IMR-90 (cell line): ENCODE data around the gene METTL25. TPM values are rescaled to one million over a fixed set of nuclear protein-coding genes. Genes with fewer than 3 reads are reported as not detected.

Experiments
- ATAC-seq: fragments of 200-7000 bp; cut with Tn5 transposase; 2 replicates; pipeline ENCODE4 v1.9.1; 2020; ENCODE audit warnings: low read depth, mild to moderate bottlenecking, moderate library complexity
- BruUV-seq: library from RNA; stranded (reverse); fragments of 400-500 nt; replicated peaks from 2 replicates; lab custom pipeline; 2021; lab: Mats Ljungman, UMichigan
- CTCF ChIA-PET: fragments of 300-600 bp; formaldehyde crosslinking; extraction: SDS; loops from one replicate; lab custom pipeline; 2021; ENCODE audit warnings: antibody characterized with exemption; lab: Yijun Ruan, JAX
- POLR2A ChIA-PET: fragments of 300-600 bp; sonication (Branson Sonifier 250); formaldehyde crosslinking; loops from one replicate; lab custom pipeline; 2022; ENCODE audit warnings: antibody characterized with exemption; ENCODE audit not compliant: unreplicated experiment; lab: Charles Lee
- DNase-seq: peaks from one replicate; pipeline ENCODE4 v3.0.0; 2013
- H2AFZ ChIP-seq: replicated peaks from 2 replicates; pipeline ENCODE3; 2013; ENCODE audit warnings: low read length, mild to moderate bottlenecking; ENCODE audit not compliant: poor library complexity
- H2AK5ac ChIP-seq: 2 replicates; pipeline ENCODE4 v1.6.1; 2013; ENCODE audit warnings: low read depth, low read length, inconsistent platforms
- H2AK9ac ChIP-seq: replicated peaks from 2 replicates; pipeline ENCODE3; 2013; ENCODE audit warnings: mild to moderate bottlenecking, low read depth, low read length, moderate library complexity; ENCODE audit not compliant: poor library complexity
- H2BK120ac ChIP-seq: 2 replicates; pipeline ENCODE4 v1.6.1; 2013; ENCODE audit warnings: low read depth, low read length, inconsistent platforms
- H2BK15ac ChIP-seq: 3 replicates; pipeline ENCODE4 v1.6.1; 2013; ENCODE audit warnings: low read depth, low read length, inconsistent platforms
- H2BK20ac ChIP-seq: 2 replicates; pipeline ENCODE4 v1.6.1; 2013; ENCODE audit warnings: low read depth, mild to moderate bottlenecking, inconsistent platforms, low read length, moderate library complexity
- H2BK5ac ChIP-seq: 2 replicates; pipeline ENCODE4 v1.6.1; 2013; ENCODE audit warnings: mild to moderate bottlenecking, low read depth, low read length, inconsistent platforms; ENCODE audit not compliant: poor library complexity, severe bottlenecking
- H3K14ac ChIP-seq: replicated peaks from 2 replicates; pipeline ENCODE4 v1.6.1; 2013; ENCODE audit warnings: low read depth, low read length, inconsistent platforms
- H3K18ac ChIP-seq: 2 replicates; pipeline ENCODE4 v1.6.1; 2013; ENCODE audit warnings: low read depth, low read length, control low read depth
- H3K23ac ChIP-seq: 2 replicates; pipeline ENCODE4 v1.6.1; 2013; ENCODE audit warnings: low read depth, low read length, inconsistent platforms
- H3K27ac ChIP-seq: 2 replicates; pipeline ENCODE4 v1.5.1; 2013; ENCODE audit warnings: mild to moderate bottlenecking, control low read depth, low read length; ENCODE audit not compliant: insufficient read depth
- H3K27me3 ChIP-seq: 2 replicates; pipeline ENCODE4 v1.6.1; 2013; ENCODE audit warnings: low read length; ENCODE audit not compliant: control insufficient read depth, insufficient read depth
- H3K36me3 ChIP-seq: 2 replicates; pipeline ENCODE4 v1.6.1; 2013; ENCODE audit warnings: low read length, mixed read lengths; ENCODE audit not compliant: control insufficient read depth, insufficient read depth
- H3K4ac ChIP-seq: 2 replicates; pipeline ENCODE4 v1.6.1; 2013; ENCODE audit warnings: low read depth, low read length, inconsistent platforms
- H3K4me1 ChIP-seq: 2 replicates; pipeline ENCODE4 v1.6.1; 2013; ENCODE audit warnings: low read length, mixed read lengths; ENCODE audit not compliant: control insufficient read depth, insufficient read depth
- H3K4me2 ChIP-seq: 2 replicates; pipeline ENCODE4 v1.6.1; 2013; ENCODE audit warnings: low read depth, mild to moderate bottlenecking, control low read depth, low read length, moderate library complexity
- H3K4me3 ChIP-seq: 2 replicates; pipeline ENCODE4 v1.5.1; 2013; ENCODE audit warnings: low read depth, mild to moderate bottlenecking, control low read depth, low read length, moderate library complexity; ENCODE audit not compliant: insufficient read depth
- H3K56ac ChIP-seq: 2 replicates; pipeline ENCODE4 v1.6.1; 2013; ENCODE audit warnings: low read length, inconsistent platforms; ENCODE audit not compliant: insufficient read depth; ENCODE audit errors: extremely low read depth
- H3K79me1 ChIP-seq, 2 experiments: 2 replicates each; pipeline ENCODE4 v1.6.1; 2013; ENCODE audit warnings: low read length in 2 of 2, inconsistent platforms in 1 of 2, low read depth in 1 of 2
- H3K9ac ChIP-seq: 2 replicates; pipeline ENCODE4 v1.6.1; 2013; ENCODE audit warnings: low read depth, low read length, control low read depth
- H3K9me1 ChIP-seq: 2 replicates; pipeline ENCODE4 v1.6.1; 2013; ENCODE audit warnings: low read length, inconsistent platforms; ENCODE audit not compliant: insufficient read depth
- H3K9me3 ChIP-seq: 2 replicates; pipeline ENCODE4 v1.6.1; 2013; ENCODE audit warnings: low read length; ENCODE audit not compliant: control insufficient read depth, insufficient read depth
- H4K20me1 ChIP-seq: 2 replicates; pipeline ENCODE4 v1.6.1; 2013; ENCODE audit warnings: low read length, inconsistent platforms; ENCODE audit not compliant: insufficient read depth
- H4K5ac ChIP-seq: 2 replicates; pipeline ENCODE4 v1.6.1; 2013; ENCODE audit warnings: mild to moderate bottlenecking, low read depth, low read length, control low read depth
- H4K8ac ChIP-seq, 2 experiments: 2 replicates each; pipeline ENCODE4 v1.6.1; 2013; ENCODE audit warnings: low read depth in 2 of 2, low read length in 2 of 2, control low read depth in 1 of 2, inconsistent platforms in 1 of 2
- H4K91ac ChIP-seq: 2 replicates; pipeline ENCODE4 v1.6.1; 2013; ENCODE audit warnings: low read depth, low read length, inconsistent platforms; ENCODE audit not compliant: insufficient read depth
- CEBPB ChIP-seq: IDR thresholded peaks from 2 replicates; pipeline ENCODE4 v1.6.1; 2012; ENCODE audit warnings: low read depth, low read length, improper control_type of control experiment
- CHD1 ChIP-seq: IDR thresholded peaks from 2 replicates; pipeline ENCODE4 v1.6.1; 2012; ENCODE audit warnings: low read depth, low read length, improper control_type of control experiment
- MAFK ChIP-seq: IDR thresholded peaks from 2 replicates; pipeline ENCODE4 v1.6.1; 2012; ENCODE audit warnings: low read depth, low read length, improper control_type of control experiment
- NFE2L2 ChIP-seq: fragments of 150-350 bp; IDR thresholded peaks from 2 replicates; pipeline ENCODE4 v1.6.1; 2016; ENCODE audit warnings: low read depth, mild to moderate bottlenecking, low read length
- POLR2A ChIP-seq: IDR thresholded peaks from 2 replicates; pipeline ENCODE4 v1.6.1; 2012; ENCODE audit warnings: mild to moderate bottlenecking, low read depth, low read length
- dilution Hi-C: fragments of 300-500 bp; cut with HindIII; formaldehyde crosslinking; loops from one replicate; pipeline ENCODE4 v1.14.3; 2018; ENCODE audit warnings: low sequenced_read_pairs; ENCODE audit not compliant: unreplicated experiment
- in situ Hi-C: fragments of 300-500 bp; cut with MboI; formaldehyde crosslinking; loops from 3 replicates; pipeline ENCODE4 v1.14.3; 2019; ENCODE audit warnings: low sequenced_read_pairs, inconsistent platforms, mixed read lengths
- intact Hi-C: fragments of 100-400 bp; cut with micrococcal nuclease; formaldehyde crosslinking; loops from 2 replicates; pipeline ENCODE4 v1.10.0; 2022
- polyA plus RNA-seq, 3 experiments: library from polyadenylated mRNA; depleted of rRNA; stranded (reverse); fragments of >200 nt; gene quantifications; 2 replicates each; pipeline ENCODE4 v1.2.3, GENCODE V29; 2012; ENCODE audit warnings: low replicate concordance in 1 of 3
- total RNA-seq: library from RNA; depleted of rRNA; stranded (reverse); fragments of >200 nt; gene quantifications from 2 replicates; pipeline ENCODE4 v1.2.3, GENCODE V29; 2012

The METTL25 gene
- total and polyA plus RNA-seq, 2 of the 4 experiments (the other 2 are of a cell fraction), result 2.6 to 3.0 TPM

- H2BK120ac ChIP-seq, result no peak overlapping the region
- H3K4me2 ChIP-seq, result no peak overlapping the region
- ATAC-seq (no peak), DNase-seq (no peak)
- no peak overlapping the region for H2AK5ac ChIP-seq
- dilution Hi-C loops, result no loop called here
- no peak overlapping the region for H3K4me3 ChIP-seq
- ChIA-PET POLR2A (no interaction called here), CTCF (no interaction called here)
- intact Hi-C loops, result no loop called here
- no peak overlapping the region for H3K4ac ChIP-seq
- H4K91ac ChIP-seq, result no peak overlapping the region
- no peak overlapping the region for H2AFZ ChIP-seq
- H2BK15ac ChIP-seq, result no peak overlapping the region
- no peak overlapping the region for H3K56ac ChIP-seq
- H3K23ac ChIP-seq, result no peak overlapping the region
- H2BK5ac ChIP-seq, result no peak overlapping the region
- H3K4me1 ChIP-seq, result no peaks in the 10 kb centered on the region
- TF ChIP-seq MAFK (no peak), NFE2L2 (no peak), CHD1 (no peak), CEBPB (no peak), POLR2A (no peak)
- no peaks in the 10 kb centered on the region; the same call in 1 of the 2 replicates for H3K9me1 ChIP-seq
- in situ Hi-C loops, result no loop called here
- no peaks in the 10 kb centered on the region for H3K79me1 ChIP-seq
- BruUV-seq, result no TSS peak
- H3K9me3 ChIP-seq, result no peaks in the 10 kb centered on the region
- H3K9ac ChIP-seq, result no peak overlapping the region
- H2AK9ac ChIP-seq, result no peak overlapping the region
- no peak overlapping the region for H3K18ac ChIP-seq
- no peak overlapping the region for H3K14ac ChIP-seq
- H4K20me1 ChIP-seq, result no peaks in the 10 kb centered on the region
- no peak overlapping the region for H3K27ac ChIP-seq
- no peak overlapping the region for H4K8ac ChIP-seq
- H4K5ac ChIP-seq, result no peak overlapping the region
- no peaks in the 10 kb centered on the region for H3K27me3 ChIP-seq
- no peaks in the 10 kb centered on the region for H3K36me3 ChIP-seq
- H2BK20ac ChIP-seq, result no peak overlapping the region
These were observed 112.7 kb downstream of the METTL25 start for GRCh38 chr12:82470906-82471512.
